OCI-LY7 (cell line): ENCODE results near the gene TGM3.

Source experiments
- CTCF ChIP-seq: fragments of 200-600 bp; sonication (generic); conservative IDR thresholded peaks from 2 replicates; pipeline ENCODE4 v1.5.1; 2014; ENCODE audit warnings: mild to moderate bottlenecking, antibody characterized with exemption, low read length, moderate library complexity, mixed read lengths
- EZH2phosphoT487 ChIP-seq: fragments of 200-600 bp; sonication (generic); IDR thresholded peaks from 2 replicates; pipeline ENCODE4 v1.6.1; 2018; ENCODE audit warnings: low read depth, borderline replicate concordance, mild to moderate bottlenecking, mixed run types, antibody characterized with exemption, low read length, moderate library complexity, mixed read lengths

GRCh38 chr20:2342243-2342642 is 46.4 kb downstream of the TGM3 start:
- TF ChIP-seq CTCF (no peak), EZH2phosphoT487 (no peak)
